ENCODE measurements around the gene RBM38. TPM values are rescaled to one million over a fixed set of nuclear protein-coding genes. Genes with fewer than 3 reads are reported as not detected.
"Not testable (repeated sequence)": the region's sequence is repeated elsewhere in the genome, so short reads cannot be mapped to it uniquely, and the experiment has no call there.

The RBM38 gene
- 10 to 100 TPM; 28.3 to 34.5 (median 32.6) TPM for polyA plus RNA-seq (ENCODE audit: insufficient read length in 3 of 3)
- long read RNA-seq, donor 1, transcript RBM38-203 (4 exons, 2,382 nt): major isoform, 10 of 15 reads
- long read RNA-seq, donor 1, transcript RBM38-205 (3 exons, 686 nt): minor isoform, 5 of 15 reads
- long read RNA-seq, donor 1, partial matches to known transcripts: 0 of 15 reads
- long read RNA-seq, donor 1, other reads (novel, unspliced or antisense): 0 of 15 reads
- long read RNA-seq, donor 2, transcript RBM38-203 (4 exons, 2,382 nt): major isoform, 5 of 30 reads
- long read RNA-seq, donor 2, partial matches to known transcripts: 23 of 30 reads
- long read RNA-seq, donor 2, other reads (novel, unspliced or antisense): 0 of 30 reads
- long read RNA-seq, donor 3, transcript RBM38-203 (4 exons, 2,382 nt): major isoform, 23 of 24 reads
- long read RNA-seq, donor 3, partial matches to known transcripts: 0 of 24 reads
- long read RNA-seq, donor 3, other reads (novel, unspliced or antisense): 0 of 24 reads
- long read RNA-seq, donor 4, transcript RBM38-203 (4 exons, 2,382 nt): major isoform, 15 of 20 reads
- long read RNA-seq, donor 4, partial matches to known transcripts: 0 of 20 reads
- long read RNA-seq, donor 4, other reads (novel, unspliced or antisense): 0 of 20 reads
- long read RNA-seq, donor 5, transcript RBM38-203 (4 exons, 2,382 nt): major isoform, 24 of 27 reads
- long read RNA-seq, donor 5, partial matches to known transcripts: 0 of 27 reads
- long read RNA-seq, donor 5, other reads (novel, unspliced or antisense): 0 of 27 reads
- long read RNA-seq, donor 6, transcript RBM38-203 (4 exons, 2,382 nt): major isoform, 12 of 14 reads
- long read RNA-seq, donor 6, partial matches to known transcripts: 0 of 14 reads
- long read RNA-seq, donor 6, other reads (novel, unspliced or antisense): 0 of 14 reads
- long read RNA-seq, donor 7, transcript RBM38-205 (3 exons, 686 nt): minor isoform, 5 of 37 reads
- long read RNA-seq, donor 7, transcript RBM38-203 (4 exons, 2,382 nt): major isoform, 12 of 37 reads
- long read RNA-seq, donor 7, partial matches to known transcripts: 20 of 37 reads
- long read RNA-seq, donor 7, other reads (novel, unspliced or antisense): 0 of 37 reads
- long read RNA-seq, donor 8, transcript RBM38-205 (3 exons, 686 nt): minor isoform, 5 of 70 reads
- long read RNA-seq, donor 8, transcript RBM38-203 (4 exons, 2,382 nt): major isoform, 30 of 70 reads
- long read RNA-seq, donor 8, partial matches to known transcripts: 35 of 70 reads
- long read RNA-seq, donor 8, other reads (novel, unspliced or antisense): 0 of 70 reads
- long read RNA-seq, donor 9, partial matches to known transcripts: 0 of 5 reads
- long read RNA-seq, donor 9, other reads (novel, unspliced or antisense): 0 of 5 reads
- long read RNA-seq, donor 10, transcript RBM38-203 (4 exons, 2,382 nt): major isoform, 10 of 32 reads
- long read RNA-seq, donor 10, partial matches to known transcripts: 19 of 32 reads
- long read RNA-seq, donor 10, other reads (novel, unspliced or antisense): 0 of 32 reads
- long read RNA-seq, donor 11, transcript RBM38-203 (4 exons, 2,382 nt): major isoform, 8 of 28 reads
- long read RNA-seq, donor 11, partial matches to known transcripts: 17 of 28 reads
- long read RNA-seq, donor 11, other reads (novel, unspliced or antisense): 0 of 28 reads
- long read RNA-seq, donor 12, partial matches to known transcripts: 0 of 4 reads
- long read RNA-seq, donor 12, other reads (novel, unspliced or antisense): 0 of 4 reads
- long read RNA-seq, donor 13, transcript RBM38-203 (4 exons, 2,382 nt): major isoform, 21 of 29 reads
- long read RNA-seq, donor 13, transcript RBM38-205 (3 exons, 686 nt): minor isoform, 8 of 29 reads
- long read RNA-seq, donor 13, partial matches to known transcripts: 0 of 29 reads
- long read RNA-seq, donor 13, other reads (novel, unspliced or antisense): 0 of 29 reads
- long read RNA-seq, donor 14, transcript RBM38-203 (4 exons, 2,382 nt): major isoform, 8 of 10 reads
- long read RNA-seq, donor 14, partial matches to known transcripts: 0 of 10 reads
- long read RNA-seq, donor 14, other reads (novel, unspliced or antisense): 0 of 10 reads
- long read RNA-seq, donor 15, transcript RBM38-203 (4 exons, 2,382 nt): major isoform, 6 of 19 reads
- long read RNA-seq, donor 15, partial matches to known transcripts: 12 of 19 reads
- long read RNA-seq, donor 15, other reads (novel, unspliced or antisense): 0 of 19 reads
- long read RNA-seq, donor 16, transcript RBM38-203 (4 exons, 2,382 nt): major isoform, 29 of 32 reads
- long read RNA-seq, donor 16, partial matches to known transcripts: 0 of 32 reads
- long read RNA-seq, donor 16, other reads (novel, unspliced or antisense): 0 of 32 reads

GRCh38 chr20:57390604-57391438, at the start of gene RBM38:
Gene RBM38 (plus strand): TSS chr20:57391396. CDS start chr20:57391582, 186 bp downstream.
- DNase-seq (ENCODE audit: extremely low read depth in 1 of 11, low read depth in 9 of 11, low spot score in 4 of 11): peak in 1 of 11 donors; percentile 73

- DNase-seq (ENCODE audit: extremely low read depth in 1 of 11, low read depth in 9 of 11, low spot score in 4 of 11): no peak
Observed at GRCh38 chr20:57341663-57342062, 49.5 kb upstream of the RBM38 start.

- no peak for DNase-seq (ENCODE audit: extremely low read depth in 1 of 11, low read depth in 9 of 11, low spot score in 4 of 11)
Observed at GRCh38 chr20:57342829-57343228, 48.4 kb upstream of the RBM38 start.

GRCh38 chr20:57346477-57346876, 44.7 kb upstream of the RBM38 start:
- DNase-seq (ENCODE audit: extremely low read depth in 1 of 11, low read depth in 9 of 11, low spot score in 4 of 11): peak in 7 of 11 donors; percentile 48 to 75 (median 64)

GRCh38 chr20:57347393-57347792, 43.8 kb upstream of the RBM38 start:
- no peak for DNase-seq (ENCODE audit: extremely low read depth in 1 of 11, low read depth in 9 of 11, low spot score in 4 of 11)

- DNase-seq (ENCODE audit: extremely low read depth in 1 of 11, low read depth in 9 of 11, low spot score in 4 of 11): not testable (repeated sequence)
Observed at GRCh38 chr20:57348200-57348921, 42.8 kb upstream of the RBM38 start.

- DNase-seq (ENCODE audit: extremely low read depth in 1 of 11, low read depth in 9 of 11, low spot score in 4 of 11): not testable (repeated sequence)
Observed at GRCh38 chr20:57348922-57349574, 42.1 kb upstream of the RBM38 start.

- DNase-seq (ENCODE audit: extremely low read depth in 1 of 11, low read depth in 9 of 11, low spot score in 4 of 11): no peak
Observed at GRCh38 chr20:57350081-57350710, 41.0 kb upstream of the RBM38 start.

GRCh38 chr20:57350726-57351041, 40.5 kb upstream of the RBM38 start:
- not testable (repeated sequence) for DNase-seq (ENCODE audit: extremely low read depth in 1 of 11, low read depth in 9 of 11, low spot score in 4 of 11)

GRCh38 chr20:57351042-57351783, 40.0 kb upstream of the RBM38 start, which contains the start of gene RAE1:
Gene RAE1 (plus strand): TSS chr20:57351255. CDS start chr20:57354039, 2,784 bp downstream.
- DNase-seq (ENCODE audit: extremely low read depth in 1 of 11, low read depth in 9 of 11, low spot score in 4 of 11): peak; percentile 82 to 93 (median 90)

- DNase-seq (ENCODE audit: extremely low read depth in 1 of 11, low read depth in 9 of 11, low spot score in 4 of 11): no peak
Observed at GRCh38 chr20:57352305-57352704, 38.9 kb upstream of the RBM38 start.

GRCh38 chr20:57353351-57353750, 37.8 kb upstream of the RBM38 start:
- no peak for DNase-seq (ENCODE audit: extremely low read depth in 1 of 11, low read depth in 9 of 11, low spot score in 4 of 11)

GRCh38 chr20:57361517-57361916, 29.7 kb upstream of the RBM38 start:
- DNase-seq (ENCODE audit: extremely low read depth in 1 of 11, low read depth in 9 of 11, low spot score in 4 of 11): no peak

GRCh38 chr20:57364451-57364850, 26.7 kb upstream of the RBM38 start:
- no peak for DNase-seq (ENCODE audit: extremely low read depth in 1 of 11, low read depth in 9 of 11, low spot score in 4 of 11)
